ENCODE measurements around the gene TINCR. TPM values are rescaled to one million over a fixed set of nuclear protein-coding genes. Genes with fewer than 3 reads are reported as not detected.

The TINCR gene
- total RNA-seq, 4 donors from 2014 or later = 19.6 to 44.2 (median 28.0) TPM

DNA sequence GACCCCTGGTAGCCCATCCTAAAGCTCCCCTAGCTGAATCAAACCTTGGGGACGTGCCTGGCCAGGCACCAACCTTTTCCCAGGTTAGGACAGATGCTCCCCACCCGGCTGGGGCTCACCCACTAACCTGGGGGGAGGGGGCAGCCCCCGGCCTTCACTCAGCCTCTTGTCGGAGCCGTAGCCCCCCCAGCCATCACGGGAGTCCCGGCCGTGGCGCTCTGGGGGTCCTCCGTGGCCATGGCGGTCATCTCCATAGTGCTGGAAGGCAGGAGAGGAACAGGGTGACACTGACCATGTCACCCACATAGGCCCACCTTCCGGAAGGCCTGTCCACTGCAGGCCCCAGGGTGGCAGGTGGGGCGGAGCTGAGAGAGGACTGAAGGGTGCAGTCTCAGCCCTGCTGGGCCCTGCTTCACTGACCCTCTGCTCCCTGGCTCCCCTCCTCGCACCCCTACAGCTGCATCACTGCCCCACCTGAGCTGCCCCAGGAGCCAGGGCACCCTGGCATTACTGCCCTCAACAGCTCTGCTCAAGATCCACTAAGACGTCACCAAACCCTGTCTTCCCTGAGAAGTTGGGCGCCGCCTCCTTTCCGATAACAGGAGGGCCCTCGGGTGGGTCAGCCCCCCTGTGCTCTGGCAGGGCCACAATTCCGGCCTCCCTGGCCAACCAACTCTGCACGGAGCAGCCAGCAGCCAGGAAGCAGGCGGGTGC is 22.6 kb upstream of the TINCR start:
- H3K36me3 ChIP-seq = peaks cover 60 to 97% (median 74%) of the 10 kb centered on the region in 3 donors
- no peaks in the 10 kb centered on the region for H3K9me3 ChIP-seq

DNA sequence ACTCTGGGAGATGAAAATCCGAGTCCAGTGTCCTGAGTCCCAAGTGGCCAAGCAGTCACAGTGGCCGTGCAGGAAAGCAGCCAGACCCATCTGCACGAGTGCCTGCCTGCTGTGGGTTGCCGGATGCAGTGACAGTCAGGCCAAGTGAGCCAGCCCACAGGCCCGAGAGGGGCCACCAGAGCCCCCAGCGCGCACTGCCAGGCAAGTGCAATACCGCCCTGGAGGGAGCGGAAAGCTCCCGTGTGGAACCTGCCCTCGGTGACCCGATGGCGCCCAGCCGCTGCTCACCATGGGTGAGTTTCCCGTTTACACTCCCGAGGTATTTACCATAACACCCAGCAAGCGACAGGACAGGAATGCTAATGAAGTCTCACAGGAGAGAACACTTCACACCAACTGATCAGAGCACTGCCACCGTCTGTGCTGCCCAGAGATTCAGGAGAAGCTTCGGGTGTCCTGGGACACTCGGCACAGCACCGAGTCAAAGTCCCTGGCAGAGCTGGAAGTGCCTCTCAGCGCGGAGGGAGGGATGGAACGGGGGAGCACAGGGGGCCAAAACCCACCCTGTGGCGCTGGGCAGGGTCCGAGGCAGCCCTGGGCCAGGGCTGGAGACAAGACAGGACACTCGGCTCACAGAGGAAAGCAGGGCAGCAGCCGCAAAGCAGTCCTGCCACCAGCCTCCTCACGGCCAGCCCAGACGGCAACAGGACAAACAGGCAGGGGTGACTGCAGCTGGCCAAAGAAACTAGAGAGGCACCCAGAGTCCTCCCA is 21.3 kb upstream of the TINCR start:
- TF ChIP-seq POLR2A (IDR thresholded peaks at IDR 0.05) = no peak
- TF ChIP-seq, protein P1, sequence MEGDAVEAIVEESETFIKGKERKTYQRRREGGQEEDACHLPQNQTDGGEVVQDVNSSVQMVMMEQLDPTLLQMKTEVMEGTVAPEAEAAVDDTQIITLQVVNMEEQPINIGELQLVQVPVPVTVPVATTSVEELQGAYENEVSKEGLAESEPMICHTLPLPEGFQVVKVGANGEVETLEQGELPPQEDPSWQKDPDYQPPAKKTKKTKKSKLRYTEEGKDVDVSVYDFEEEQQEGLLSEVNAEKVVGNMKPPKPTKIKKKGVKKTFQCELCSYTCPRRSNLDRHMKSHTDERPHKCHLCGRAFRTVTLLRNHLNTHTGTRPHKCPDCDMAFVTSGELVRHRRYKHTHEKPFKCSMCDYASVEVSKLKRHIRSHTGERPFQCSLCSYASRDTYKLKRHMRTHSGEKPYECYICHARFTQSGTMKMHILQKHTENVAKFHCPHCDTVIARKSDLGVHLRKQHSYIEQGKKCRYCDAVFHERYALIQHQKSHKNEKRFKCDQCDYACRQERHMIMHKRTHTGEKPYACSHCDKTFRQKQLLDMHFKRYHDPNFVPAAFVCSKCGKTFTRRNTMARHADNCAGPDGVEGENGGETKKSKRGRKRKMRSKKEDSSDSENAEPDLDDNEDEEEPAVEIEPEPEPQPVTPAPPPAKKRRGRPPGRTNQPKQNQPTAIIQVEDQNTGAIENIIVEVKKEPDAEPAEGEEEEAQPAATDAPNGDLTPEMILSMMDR (IDR thresholded peaks at IDR 0.05) = no peak
- Histone ChIP-seq H3K9me3 (no peaks in the 10 kb centered on the region), H3K4me3 (no peak overlapping the region), H3K4me1 (peaks cover 17 to 51% (median 21%) of the 10 kb centered on the region in 3 donors), H3K27ac (no peak overlapping the region), H3K36me3 (peaks cover 50 to 85% (median 63%) of the 10 kb centered on the region in 3 donors), H3K27me3 (no peaks in the 10 kb centered on the region)
- WGBS, 2 donors = 78 to 82% methylated on average over 10 to 17 of the region's 30 CpGs
- DNase-seq = no peak
- intact Hi-C loops (cut with DNase I) = loop anchor here (10.0 kb wide), 1 partner anchor 544 kb away; no protein-coding TSS in a partner anchor

More for the DNA sequence above, 22.6 kb upstream of the TINCR start:
- Histone ChIP-seq H3K27me3 (no peaks in the 10 kb centered on the region), H3K4me3 (no peak overlapping the region), H3K4me1 (peaks cover 14 to 40% (median 18%) of the 10 kb centered on the region in 3 donors), H3K27ac (no peak overlapping the region)
- DNase-seq = no peak
- no peak for TF ChIP-seq POLR2A (IDR thresholded peaks at IDR 0.05)
- TF ChIP-seq, protein P1 (IDR thresholded peaks at IDR 0.05) = no peak
- intact Hi-C loops (cut with DNase I) = no loop called here
- 70% methylated on average over 5 of the region's 22 CpGs; no CpG with 5 or more reads in 1 of the 2 donors for WGBS, 2 donors

DNA sequence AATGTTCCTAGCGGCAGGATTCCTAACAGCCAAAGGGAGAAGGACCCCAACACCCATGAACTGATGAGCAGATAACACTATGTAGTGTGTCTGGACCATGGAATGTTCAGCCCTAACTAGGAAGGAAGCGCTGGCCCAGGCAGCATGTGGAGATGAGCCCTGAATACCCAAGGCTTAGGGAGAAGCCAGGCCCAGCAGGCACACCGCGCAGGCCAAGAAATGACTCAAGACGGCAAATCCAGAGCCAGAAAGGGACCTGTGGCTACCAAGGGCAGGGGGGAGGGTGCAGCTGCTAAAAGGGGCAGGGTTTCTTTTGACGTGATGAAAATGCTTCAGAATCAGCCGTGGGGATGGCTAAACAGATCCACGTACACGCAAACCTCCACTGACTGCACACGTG is 20.7 kb upstream of the TINCR start:
- no peaks in the 10 kb centered on the region for H3K27me3 ChIP-seq
- TF ChIP-seq, protein P1 (IDR thresholded peaks at IDR 0.05) = no peak
- TF ChIP-seq POLR2A (IDR thresholded peaks at IDR 0.05) = no peak
- no peak overlapping the region for H3K27ac ChIP-seq
- H3K4me3 ChIP-seq = no peak overlapping the region
- intact Hi-C loops (cut with DNase I) = loop anchor here (10.0 kb wide), 1 partner anchor 544 kb away; no protein-coding TSS in a partner anchor
- no peak for DNase-seq
- H3K4me1 ChIP-seq = peaks cover 17 to 55% (median 21%) of the 10 kb centered on the region in 3 donors
- no peaks in the 10 kb centered on the region for H3K9me3 ChIP-seq
- WGBS, 2 donors = 66% methylated on average over 9 to 10 of the region's 10 CpGs
- peaks cover 43 to 78% (median 57%) of the 10 kb centered on the region in 3 donors for H3K36me3 ChIP-seq

DNA sequence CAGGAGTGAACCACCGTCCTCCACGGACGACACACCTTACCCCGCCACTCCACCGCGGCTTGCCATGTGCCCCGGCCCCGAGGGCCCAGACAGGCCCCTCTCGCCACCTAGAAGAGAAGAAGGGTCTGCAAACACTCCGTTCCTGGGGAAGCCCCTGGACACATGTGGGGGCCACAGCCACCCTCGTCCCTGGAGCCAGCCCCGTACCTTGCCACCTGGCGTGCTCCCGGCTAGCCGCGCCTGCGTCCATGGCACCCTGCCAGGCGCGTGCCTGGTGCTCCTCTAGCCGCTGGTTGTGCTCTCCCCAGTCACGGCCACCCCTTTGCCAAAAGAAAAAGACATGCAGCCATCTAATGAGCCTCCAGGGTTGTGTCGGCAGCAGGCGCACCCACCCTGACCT is 19.9 kb upstream of the TINCR start:
- WGBS, 2 donors = 73% methylated on average over 7 of the region's 23 CpGs; no CpG with 5 or more reads in 1 of the 2 donors

More for the DNA sequence above, 19.9 kb upstream of the TINCR start:
- H3K9me3 ChIP-seq = no peaks in the 10 kb centered on the region
- intact Hi-C loops (cut with DNase I) = loop anchor here (10.0 kb wide), 1 partner anchor 543 kb away; no protein-coding TSS in a partner anchor
- no peak overlapping the region for H3K4me3 ChIP-seq
- no peak for DNase-seq
- H3K27ac ChIP-seq = no peak overlapping the region
- TF ChIP-seq, protein P1 (IDR thresholded peaks at IDR 0.05) = no peak
- TF ChIP-seq POLR2A (IDR thresholded peaks at IDR 0.05) = no peak
- H3K27me3 ChIP-seq = no peaks in the 10 kb centered on the region
- H3K36me3 ChIP-seq = peaks cover 39 to 77% (median 50%) of the 10 kb centered on the region in 3 donors
- peaks cover 17 to 55% (median 21%) of the 10 kb centered on the region in 3 donors for H3K4me1 ChIP-seq

Data from esophagus squamous epithelium (tissue), 5 donors.